GM18499 (cell line): ENCODE measurements around the gene APOL6.

Experiments
- ATAC-seq: cut with Tn5 transposase; IDR thresholded peaks from one replicate; pipeline ENCODE4 v1.9.1; 2021; ENCODE audit warnings: moderate number of reproducible peaks; ENCODE audit not compliant: insufficient read depth, unreplicated experiment

APOL6 gene

GRCh38 chr22:35634943-35635540, 13.2 kb upstream of the APOL6 start:
- no peak for ATAC-seq

- ATAC-seq: no peak
Observed at GRCh38 chr22:35637254-35637653, 11.0 kb upstream of the APOL6 start.

- no peak for ATAC-seq
Observed at GRCh38 chr22:35638001-35638400, 10.2 kb upstream of the APOL6 start.

GRCh38 chr22:35638410-35638809, 9.8 kb upstream of the APOL6 start:
- no peak for ATAC-seq

- no peak for ATAC-seq
Observed at GRCh38 chr22:35641494-35642120, 6.6 kb upstream of the APOL6 start.

- ATAC-seq: no peak
Observed at GRCh38 chr22:35642305-35642741, 5.9 kb upstream of the APOL6 start.

GRCh38 chr22:35643991-35644390, 4.3 kb upstream of the APOL6 start:
- ATAC-seq: no peak

GRCh38 chr22:35645646-35646045, 2.6 kb upstream of the APOL6 start:
- no peak for ATAC-seq

- ATAC-seq: no peak
Observed at GRCh38 chr22:35649026-35649553, 844 bp downstream of the APOL6 start.

- ATAC-seq: no peak
Observed at GRCh38 chr22:35649636-35650250, 1.5 kb downstream of the APOL6 start.

- no peak for ATAC-seq
Observed at GRCh38 chr22:35651085-35651484, 2.8 kb downstream of the APOL6 start.

GRCh38 chr22:35653824-35654223, 5.6 kb downstream of the APOL6 start:
- no peak for ATAC-seq

- no peak for ATAC-seq
Observed at GRCh38 chr22:35656284-35656752, 8.1 kb downstream of the APOL6 start.

- ATAC-seq: no peak
Observed at GRCh38 chr22:35657571-35658312, 9.5 kb downstream of the APOL6 start.

- no peak for ATAC-seq
Observed at GRCh38 chr22:35660291-35661127, 12.3 kb downstream of the APOL6 start.

- no peak for ATAC-seq
Observed at GRCh38 chr22:35661464-35661863, 13.2 kb downstream of the APOL6 start.

GRCh38 chr22:35662914-35663313, 14.7 kb downstream of the APOL6 start:
- ATAC-seq: no peak

GRCh38 chr22:35663371-35663770, 15.1 kb downstream of the APOL6 start:
- no peak for ATAC-seq

GRCh38 chr22:35664955-35665587, 16.8 kb downstream of the APOL6 start:
- no peak for ATAC-seq
